HCT116 (cell line): ENCODE data around the gene UBXN11.

Source experiments
- CTCF ChIP-seq, 3 experiments: fragments of 200-600 bp in 1 of 3; sonication (generic) in 1 of 3; IDR thresholded peaks in 2 of 3; conservative IDR thresholded peaks in 1 of 3; 2 replicates each; pipeline ENCODE4 v1.5.1; 2012 to 2017; ENCODE audit warnings: low read depth in 2 of 3, low read length in 2 of 3, antibody characterized with exemption in 1 of 3, borderline replicate concordance in 1 of 3, control low read depth in 1 of 3, mild to moderate bottlenecking in 1 of 3, mixed read lengths in 1 of 3, mixed run types in 1 of 3, moderate library complexity in 1 of 3; ENCODE audit not compliant: insufficient read depth in 1 of 3
- EGR1 ChIP-seq: IDR thresholded peaks from 2 replicates; pipeline ENCODE4 v1.6.1; 2012; ENCODE audit warnings: low read depth
- MAX ChIP-seq: IDR thresholded peaks from 2 replicates; pipeline ENCODE4 v1.6.1; 2012
- POLR2A ChIP-seq: IDR thresholded peaks from 2 replicates; pipeline ENCODE4 v1.7.0; 2011; ENCODE audit warnings: borderline replicate concordance; ENCODE audit not compliant: insufficient read depth, insufficient read length; ENCODE audit errors: extremely low read depth
- SIN3A ChIP-seq: IDR thresholded peaks from 2 replicates; pipeline ENCODE4 v1.6.1; 2012; ENCODE audit warnings: low read depth
- YY1 ChIP-seq: IDR thresholded peaks from 2 replicates; pipeline ENCODE4 v1.6.1; 2011; ENCODE audit warnings: low read length, low read depth, moderate library complexity, mild to moderate bottlenecking; ENCODE audit not compliant: insufficient replicate concordance; ENCODE audit errors: extremely low read depth

- TF ChIP-seq YY1: no peak
- TF ChIP-seq CTCF (IDR thresholded peaks at IDR 0.05 in 2 of 3, conservative IDR thresholded peaks at IDR 0.05 in 1 of 3; ENCODE audit: borderline replicate concordance in 1 of 3, insufficient read depth in 1 of 3, low read depth in 2 of 3, low read length in 2 of 3): no peak
- no peak for TF ChIP-seq EGR1
- TF ChIP-seq POLR2A: no peak
- no peak for TF ChIP-seq SIN3A
- no peak for TF ChIP-seq MAX
Measured at GRCh38 chr1:26269198-26269550, 37.3 kb downstream of the UBXN11 start.
